Measurements from ENCODE around the gene NUP210L.
"Not testable (repeated sequence)": the region's sequence is repeated elsewhere in the genome, so short reads cannot be mapped to it uniquely, and the experiment has no call there.

The NUP210L gene

GRCh38 chr1:154012129-154012528, 142.7 kb downstream of the NUP210L start:
- TF ChIP-seq CTCF (IDR thresholded peaks at IDR 0.05; ENCODE audit: low read depth, low read length) = no peak
- no peak overlapping the region for H3K4me3 ChIP-seq (ENCODE audit: low read depth, low read length)

DNA sequence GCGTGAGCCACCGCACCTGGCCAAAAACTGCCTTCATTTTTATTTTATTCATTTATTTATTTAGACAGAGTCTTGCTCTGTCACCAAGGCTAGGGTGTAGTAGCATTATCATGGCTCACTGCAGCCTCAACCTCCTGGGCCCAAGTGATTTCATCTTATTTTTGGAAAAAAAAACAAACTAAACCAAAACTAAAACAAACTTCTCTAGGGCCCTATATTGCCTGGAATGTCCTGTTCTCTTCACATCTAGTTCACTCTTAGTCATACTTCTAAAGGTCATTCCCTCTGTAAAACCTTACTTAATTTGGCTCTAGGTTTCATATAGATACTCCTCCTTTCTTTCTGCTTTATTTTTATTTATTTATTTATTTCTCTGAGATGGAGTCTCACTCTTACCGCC, 148.7 kb downstream of the NUP210L start:
- no peak for TF ChIP-seq CTCF (IDR thresholded peaks at IDR 0.05; ENCODE audit: low read depth, low read length)
- no peak overlapping the region for H3K4me3 ChIP-seq (ENCODE audit: low read depth, low read length)

- TF ChIP-seq CTCF (IDR thresholded peaks at IDR 0.05; ENCODE audit: low read depth, low read length) = no peak
- no peak overlapping the region for H3K4me3 ChIP-seq (ENCODE audit: low read depth, low read length)
Observed at GRCh38 chr1:154000420-154000819, 154.5 kb downstream of the NUP210L start.

DNA sequence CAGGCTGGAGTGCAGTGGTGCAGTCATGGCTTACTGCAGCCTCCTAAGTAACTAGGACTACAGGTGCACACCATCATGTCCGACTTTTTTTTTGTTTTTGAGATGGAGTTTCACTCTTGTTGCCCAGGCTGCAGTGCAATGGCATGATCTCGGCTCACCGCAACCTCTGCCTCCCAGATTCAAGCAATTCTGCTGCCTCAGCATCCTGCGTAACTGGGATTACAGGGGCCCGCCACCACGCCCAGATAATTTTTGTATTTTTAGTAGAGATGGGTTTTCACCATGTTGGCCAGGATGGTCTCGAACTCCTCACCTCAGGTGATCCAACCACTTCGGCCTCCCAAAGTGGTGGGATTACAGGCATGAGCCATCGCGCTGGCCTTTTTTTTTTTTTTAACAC, 158.0 kb downstream of the NUP210L start:
- H3K4me3 ChIP-seq (ENCODE audit: low read depth, low read length) = not testable (repeated sequence)

DNA sequence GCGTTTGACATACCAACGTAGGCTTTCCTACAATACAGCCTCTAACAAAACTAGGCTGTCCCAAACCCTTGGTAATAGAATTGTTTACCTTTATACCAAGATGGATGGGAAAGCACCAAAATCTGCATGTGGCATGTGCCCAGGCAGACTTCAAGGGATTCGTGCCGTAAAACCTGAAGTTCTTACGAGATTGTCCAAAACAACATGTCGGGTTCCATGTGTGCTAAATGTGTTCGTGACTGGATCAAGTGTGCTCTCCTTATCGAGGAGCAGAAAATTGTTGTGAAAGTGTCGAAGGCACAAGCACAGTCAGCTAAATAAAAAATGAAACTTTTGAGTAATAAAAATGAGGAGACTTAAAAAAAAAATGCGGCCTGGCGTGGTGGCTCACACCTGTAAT, 159.2 kb downstream of the NUP210L start:
- no peak for TF ChIP-seq CTCF (IDR thresholded peaks at IDR 0.05; ENCODE audit: low read depth, low read length)
- no peak overlapping the region for H3K4me3 ChIP-seq (ENCODE audit: low read depth, low read length)

DNA sequence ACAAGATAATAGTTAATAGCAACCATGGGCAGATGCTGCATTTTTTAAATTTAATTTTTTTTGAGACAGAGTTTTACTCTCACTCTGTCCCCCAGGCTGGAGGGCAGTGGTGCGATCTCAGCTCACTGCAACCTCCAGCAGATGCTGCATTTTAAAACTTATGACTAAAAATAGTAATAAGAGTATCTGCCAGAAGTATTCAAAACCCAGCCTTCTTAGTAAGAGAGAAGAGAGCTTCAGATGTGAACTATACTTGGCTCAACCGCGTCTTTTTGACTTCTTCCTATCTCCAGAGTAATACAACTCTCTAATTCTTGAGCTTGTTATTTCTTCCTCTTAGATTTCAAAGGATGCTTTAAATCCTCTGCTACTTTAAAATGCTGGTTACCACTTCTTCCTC, 159.7 kb downstream of the NUP210L start:
- no peak for TF ChIP-seq CTCF (IDR thresholded peaks at IDR 0.05; ENCODE audit: low read depth, low read length)

DNA sequence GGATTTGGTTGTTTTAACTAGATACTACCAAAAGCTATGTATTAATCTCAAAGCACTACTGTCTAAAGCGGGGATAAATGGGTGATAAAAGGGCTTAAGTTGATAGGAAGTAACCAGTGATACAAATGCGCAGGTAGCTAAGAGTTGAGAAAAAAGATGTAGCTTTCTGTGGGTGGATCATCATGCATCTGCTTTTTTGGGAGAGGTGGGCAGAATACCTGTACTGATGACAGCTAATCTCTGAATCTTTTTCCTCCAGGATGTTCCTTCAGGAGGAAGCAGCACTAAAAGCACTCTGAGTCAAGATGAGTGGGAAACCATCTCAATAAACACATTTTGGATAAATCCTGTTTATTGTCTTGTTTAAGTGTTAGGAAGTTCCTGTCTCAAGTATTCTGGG, 163.1 kb downstream of the NUP210L start:
- TF ChIP-seq CTCF (IDR thresholded peaks at IDR 0.05; ENCODE audit: low read depth, low read length) = no peak
- peak overlapping the region; percentile 96 for H3K4me3 ChIP-seq (ENCODE audit: low read depth, low read length)

More for the DNA sequence above, 159.7 kb downstream of the NUP210L start:
- H3K4me3 ChIP-seq (ENCODE audit: low read depth, low read length) = no peak overlapping the region

DNA sequence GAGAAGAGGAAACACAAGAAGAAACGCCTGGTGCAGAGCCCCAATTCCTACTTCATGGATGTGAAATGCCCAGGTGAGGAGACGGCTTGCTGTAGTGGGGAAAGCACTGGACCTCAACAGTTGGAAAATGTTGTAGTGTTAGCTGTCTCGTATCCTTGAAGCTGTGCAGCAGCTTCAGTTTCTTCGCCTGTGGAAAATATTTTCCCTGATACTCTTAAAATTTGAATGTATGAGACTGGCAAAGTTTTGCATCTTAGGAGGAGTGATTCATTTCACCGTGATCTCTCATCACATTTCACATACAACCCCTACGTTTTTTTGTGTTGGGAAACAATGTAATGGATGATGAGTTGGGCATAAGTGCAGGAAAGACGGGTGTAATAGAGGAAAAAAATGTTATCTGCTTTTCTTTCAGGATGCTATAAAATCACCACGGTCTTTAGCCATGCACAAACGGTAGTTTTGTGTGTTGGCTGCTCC, 163.7 kb downstream of the NUP210L start:
- no peak for TF ChIP-seq CTCF (IDR thresholded peaks at IDR 0.05; ENCODE audit: low read depth, low read length)
- peak overlapping the region; percentile 96 for H3K4me3 ChIP-seq (ENCODE audit: low read depth, low read length)
